ENCODE results near the gene KRT28. TPM values are rescaled to one million over a fixed set of nuclear protein-coding genes. Genes with fewer than 3 reads are reported as not detected.

The KRT28 gene
- total and polyA plus RNA-seq, 2 of the 13 experiments (the other 11 are each of a cell fraction or from before 2014, with no cell fraction given) = not detected

GRCh38 chr17:40793832-40794231 is 5.9 kb downstream of the KRT28 start:
- DNase-seq (ENCODE audit: low spot score) (no peak), ATAC-seq (no peak), FAIRE-seq (no peak)
- Histone ChIP-seq H3K4me2 (ENCODE audit: low read depth, low read length) (no peak overlapping the region), H3K9ac (ENCODE audit: insufficient read depth, low read depth, low read length) (no peak overlapping the region), H3K27me3 (ENCODE audit: control insufficient read depth in 1 of 2, insufficient read depth in 2 of 2, low read length in 2 of 2) (peaks cover 0 to 32% of the 10 kb centered on the region in 2 experiments; a peak in 3 of 5 replicates), H2AFZ (ENCODE audit: low read length) (no peak overlapping the region), H3K79me2 (ENCODE audit: insufficient read depth, low read length) (no peaks in the 10 kb centered on the region), H3K27ac (ENCODE audit: extremely low read length, insufficient read depth, low read length) (no peak overlapping the region), H4K20me1 (ENCODE audit: insufficient read depth, low read length) (no peaks in the 10 kb centered on the region), H3K36me3 (replicated peaks in 1 of 2; ENCODE audit: control insufficient read depth in 1 of 2, insufficient read depth in 2 of 2, low read length in 2 of 2) (no peaks in the 10 kb centered on the region), H3K9me3 (ENCODE audit: low read length) (no peaks in the 10 kb centered on the region), H3K4me1 (ENCODE audit: insufficient read depth, low read length) (no peaks in the 10 kb centered on the region), H3K4me3 (replicated peaks in 1 of 3; ENCODE audit: insufficient read depth in 1 of 3, low read depth in 2 of 3, low read length in 3 of 3) (no peak overlapping the region)
- BruUV-seq (replicated peaks) = no TSS peak
- 14% methylated on average over 10 of the region's 10 CpGs for WGBS (ENCODE audit: low lambda C conversion rate)
- TF ChIP-seq, protein P1, sequence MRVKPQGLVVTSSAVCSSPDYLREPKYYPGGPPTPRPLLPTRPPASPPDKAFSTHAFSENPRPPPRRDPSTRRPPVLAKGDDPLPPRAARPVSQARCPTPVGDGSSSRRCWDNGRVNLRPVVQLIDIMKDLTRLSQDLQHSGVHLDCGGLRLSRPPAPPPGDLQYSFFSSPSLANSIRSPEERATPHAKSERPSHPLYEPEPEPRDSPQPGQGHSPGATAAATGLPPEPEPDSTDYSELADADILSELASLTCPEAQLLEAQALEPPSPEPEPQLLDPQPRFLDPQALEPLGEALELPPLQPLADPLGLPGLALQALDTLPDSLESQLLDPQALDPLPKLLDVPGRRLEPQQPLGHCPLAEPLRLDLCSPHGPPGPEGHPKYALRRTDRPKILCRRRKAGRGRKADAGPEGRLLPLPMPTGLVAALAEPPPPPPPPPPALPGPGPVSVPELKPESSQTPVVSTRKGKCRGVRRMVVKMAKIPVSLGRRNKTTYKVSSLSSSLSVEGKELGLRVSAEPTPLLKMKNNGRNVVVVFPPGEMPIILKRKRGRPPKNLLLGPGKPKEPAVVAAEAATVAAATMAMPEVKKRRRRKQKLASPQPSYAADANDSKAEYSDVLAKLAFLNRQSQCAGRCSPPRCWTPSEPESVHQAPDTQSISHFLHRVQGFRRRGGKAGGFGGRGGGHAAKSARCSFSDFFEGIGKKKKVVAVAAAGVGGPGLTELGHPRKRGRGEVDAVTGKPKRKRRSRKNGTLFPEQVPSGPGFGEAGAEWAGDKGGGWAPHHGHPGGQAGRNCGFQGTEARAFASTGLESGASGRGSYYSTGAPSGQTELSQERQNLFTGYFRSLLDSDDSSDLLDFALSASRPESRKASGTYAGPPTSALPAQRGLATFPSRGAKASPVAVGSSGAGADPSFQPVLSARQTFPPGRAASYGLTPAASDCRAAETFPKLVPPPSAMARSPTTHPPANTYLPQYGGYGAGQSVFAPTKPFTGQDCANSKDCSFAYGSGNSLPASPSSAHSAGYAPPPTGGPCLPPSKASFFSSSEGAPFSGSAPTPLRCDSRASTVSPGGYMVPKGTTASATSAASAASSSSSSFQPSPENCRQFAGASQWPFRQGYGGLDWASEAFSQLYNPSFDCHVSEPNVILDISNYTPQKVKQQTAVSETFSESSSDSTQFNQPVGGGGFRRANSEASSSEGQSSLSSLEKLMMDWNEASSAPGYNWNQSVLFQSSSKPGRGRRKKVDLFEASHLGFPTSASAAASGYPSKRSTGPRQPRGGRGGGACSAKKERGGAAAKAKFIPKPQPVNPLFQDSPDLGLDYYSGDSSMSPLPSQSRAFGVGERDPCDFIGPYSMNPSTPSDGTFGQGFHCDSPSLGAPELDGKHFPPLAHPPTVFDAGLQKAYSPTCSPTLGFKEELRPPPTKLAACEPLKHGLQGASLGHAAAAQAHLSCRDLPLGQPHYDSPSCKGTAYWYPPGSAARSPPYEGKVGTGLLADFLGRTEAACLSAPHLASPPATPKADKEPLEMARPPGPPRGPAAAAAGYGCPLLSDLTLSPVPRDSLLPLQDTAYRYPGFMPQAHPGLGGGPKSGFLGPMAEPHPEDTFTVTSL (CRISPR knock-in tag; IDR thresholded peaks at IDR 0.05; ENCODE audit: borderline replicate concordance) = no peak
- TF ChIP-seq HNRNPL (IDR thresholded peaks at IDR 0.05; ENCODE audit: low read depth, low read length) = no peak
- peak; percentile 20 for TF ChIP-seq HNRNPLL (IDR thresholded peaks at IDR 0.05; ENCODE audit: low read depth, low read length, poor library complexity, severe bottlenecking)
- no peak for TF ChIP-seq NR2C2 (CRISPR knock-in tag; IDR thresholded peaks at IDR 0.05; ENCODE audit: borderline replicate concordance)
- intact Hi-C loops (cut with micrococcal nuclease; ENCODE audit: unreplicated experiment) = no loop called here
- in situ Hi-C loops (cut with HindIII; ENCODE audit: extremely low pct_ligation_motif_present, low pct_unique_long_range_greater_than_20kb) = loop anchor here (5.0 kb wide), 1 partner anchor 177 kb away; no protein-coding TSS in a partner anchor
- CTCF ChIA-PET (ENCODE audit: low intra/inter-chr PET ratio, low total read pairs) = interaction anchor here (1.2 kb wide), 1 partner anchor 178 kb away, joined by 3 read pairs; no protein-coding TSS in a partner anchor
- POLR2A ChIA-PET = no interaction called here
